K562 (cell line): ENCODE data around the gene PPP4R1.

Experiments
- ARID2 ChIP-seq: fragments of 450-650 bp; IDR thresholded peaks from 2 replicates; pipeline ENCODE4 v1.6.1; 2017; ENCODE audit warnings: antibody characterized with exemption, mild to moderate bottlenecking
- EGR1 ChIP-seq: fragments of 450-650 bp; conservative IDR thresholded peaks from 2 replicates; pipeline ENCODE4 v1.6.1; 2017; ENCODE audit warnings: mild to moderate bottlenecking
- FOXP1 ChIP-seq: sonication (generic); formaldehyde crosslinking; IDR thresholded peaks from 2 replicates; pipeline ENCODE4 v1.8.0; 2022; ENCODE audit warnings: mild to moderate bottlenecking, missing genetic modification reagents
- JUN ChIP-seq, 2 experiments: sonication (generic) in 1 of 2; formaldehyde crosslinking in 1 of 2; IDR thresholded peaks; 2 replicates each; pipeline versions ENCODE4 v1.6.1 to v1.8.0; 2012 to 2022; ENCODE audit warnings: borderline replicate concordance in 2 of 2, mild to moderate bottlenecking in 2 of 2, improper control_type of control experiment in 1 of 2, low read depth in 1 of 2, low read length in 1 of 2, missing genetic modification reagents in 1 of 2
- JUND ChIP-seq, 2 experiments: IDR thresholded peaks; 2 replicates in 1 of 2; 3 replicates in 1 of 2; pipeline ENCODE4 v1.6.1; 2011; ENCODE audit warnings: borderline replicate concordance in 2 of 2, low read depth in 2 of 2, low read length in 2 of 2, improper control_type of control experiment in 1 of 2, missing biosample characterization in 1 of 2, missing genetic modification characterization in 1 of 2, missing genetic modification reagents in 1 of 2
- SMARCA5 ChIP-seq: fragments of 450-650 bp; IDR thresholded peaks from 2 replicates; pipeline ENCODE4 v1.6.1; 2016
- ZFP36 ChIP-seq: fragments of 150-350 bp; IDR thresholded peaks from 2 replicates; pipeline ENCODE4 v1.6.1; 2018; ENCODE audit warnings: low read length, low read depth; ENCODE audit not compliant: partially characterized antibody
- ZFX ChIP-seq: sonication (generic); formaldehyde crosslinking; IDR thresholded peaks from 2 replicates; pipeline ENCODE4 v1.8.0; 2022; ENCODE audit warnings: mild to moderate bottlenecking, missing genetic modification reagents, moderate library complexity
- TF ChIP-seq, protein P1 (sequence below), 3 experiments: IDR thresholded peaks in 2 of 3; conservative IDR thresholded peaks in 1 of 3; 2 replicates each; pipeline ENCODE4 v1.5.1; 2011 to 2012; ENCODE audit warnings: low read length in 3 of 3, mild to moderate bottlenecking in 3 of 3, control low read depth in 2 of 3, improper control_type of control experiment in 1 of 3, inconsistent platforms in 1 of 3, low read depth in 1 of 3, mixed read lengths in 1 of 3, moderate library complexity in 1 of 3; ENCODE audit not compliant: insufficient read depth in 2 of 3
- TF ChIP-seq, protein P2 (sequence below): sonication (generic); formaldehyde crosslinking; IDR thresholded peaks from 2 replicates; pipeline ENCODE4 v1.9.0; 2022; ENCODE audit warnings: mild to moderate bottlenecking, missing genetic modification reagents
- TF ChIP-seq, protein P3 (sequence below): fragments of 450-650 bp; formaldehyde crosslinking; IDR thresholded peaks from 2 replicates; pipeline ENCODE4 v1.4.0; 2022; ENCODE audit warnings: missing genetic modification characterization
- TF ChIP-seq, protein P4 (sequence below): sonication (generic); formaldehyde crosslinking; IDR thresholded peaks from 2 replicates; pipeline ENCODE4 v1.8.1; 2022; ENCODE audit warnings: missing genetic modification reagents
- TF ChIP-seq, protein P5 (sequence below): fragments of 250-450 bp; sonication (Bioruptor Pico); IDR thresholded peaks from 2 replicates; pipeline ENCODE4 v1.8.0; 2021; ENCODE audit warnings: moderate library complexity, mild to moderate bottlenecking, inconsistent platforms
- TF ChIP-seq, protein P6 (sequence below): sonication (generic); formaldehyde crosslinking; IDR thresholded peaks from 2 replicates; pipeline ENCODE4 v1.8.0; 2022; ENCODE audit warnings: missing genetic modification reagents, mild to moderate bottlenecking, borderline replicate concordance

DNA sequence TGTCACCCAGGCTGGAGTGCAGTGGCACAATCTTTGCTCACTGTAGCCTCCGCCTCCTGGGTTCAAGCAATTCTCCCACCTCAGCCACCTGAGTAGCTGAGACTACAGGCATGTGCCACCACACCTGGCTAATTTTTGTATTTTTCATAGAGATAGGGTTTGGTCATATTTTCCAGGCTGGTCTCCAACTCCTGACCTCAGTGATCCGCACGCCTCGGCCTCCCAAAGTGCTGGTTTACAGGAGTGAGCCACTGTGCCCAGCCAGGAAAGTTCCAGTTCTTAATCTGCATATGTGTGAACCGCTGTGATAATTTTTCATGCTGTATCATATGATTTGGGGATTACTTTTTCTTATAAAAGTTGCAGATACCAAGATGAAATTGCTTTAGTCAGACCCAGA lies 14.6 kb upstream of the PPP4R1 start:
- TF ChIP-seq ARID2 (no peak), ZFX (CRISPR knock-in tag) (no peak), EGR1 (no peak), JUND (IDR thresholded peaks at IDR 0.05; ENCODE audit: borderline replicate concordance, low read depth, low read length) (no peak), JUND (tag; IDR thresholded peaks at IDR 0.05; ENCODE audit: borderline replicate concordance, low read depth, low read length) (no peak), ZFP36 (no peak), JUN (IDR thresholded peaks at IDR 0.05; ENCODE audit: borderline replicate concordance, low read depth, low read length) (no peak), JUN (CRISPR knock-in tag; IDR thresholded peaks at IDR 0.05; ENCODE audit: borderline replicate concordance) (no peak), FOXP1 (CRISPR knock-in tag) (no peak), SMARCA5 (no peak)
- TF ChIP-seq, protein P1, sequence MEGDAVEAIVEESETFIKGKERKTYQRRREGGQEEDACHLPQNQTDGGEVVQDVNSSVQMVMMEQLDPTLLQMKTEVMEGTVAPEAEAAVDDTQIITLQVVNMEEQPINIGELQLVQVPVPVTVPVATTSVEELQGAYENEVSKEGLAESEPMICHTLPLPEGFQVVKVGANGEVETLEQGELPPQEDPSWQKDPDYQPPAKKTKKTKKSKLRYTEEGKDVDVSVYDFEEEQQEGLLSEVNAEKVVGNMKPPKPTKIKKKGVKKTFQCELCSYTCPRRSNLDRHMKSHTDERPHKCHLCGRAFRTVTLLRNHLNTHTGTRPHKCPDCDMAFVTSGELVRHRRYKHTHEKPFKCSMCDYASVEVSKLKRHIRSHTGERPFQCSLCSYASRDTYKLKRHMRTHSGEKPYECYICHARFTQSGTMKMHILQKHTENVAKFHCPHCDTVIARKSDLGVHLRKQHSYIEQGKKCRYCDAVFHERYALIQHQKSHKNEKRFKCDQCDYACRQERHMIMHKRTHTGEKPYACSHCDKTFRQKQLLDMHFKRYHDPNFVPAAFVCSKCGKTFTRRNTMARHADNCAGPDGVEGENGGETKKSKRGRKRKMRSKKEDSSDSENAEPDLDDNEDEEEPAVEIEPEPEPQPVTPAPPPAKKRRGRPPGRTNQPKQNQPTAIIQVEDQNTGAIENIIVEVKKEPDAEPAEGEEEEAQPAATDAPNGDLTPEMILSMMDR (IDR thresholded peaks at IDR 0.05 in 2 of 3, conservative IDR thresholded peaks at IDR 0.05 in 1 of 3; ENCODE audit: insufficient read depth in 2 of 3, low read depth in 1 of 3, low read length in 3 of 3): no peak
- TF ChIP-seq, protein P2, sequence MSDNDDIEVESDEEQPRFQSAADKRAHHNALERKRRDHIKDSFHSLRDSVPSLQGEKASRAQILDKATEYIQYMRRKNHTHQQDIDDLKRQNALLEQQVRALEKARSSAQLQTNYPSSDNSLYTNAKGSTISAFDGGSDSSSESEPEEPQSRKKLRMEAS (CRISPR knock-in tag): no peak
- TF ChIP-seq, protein P3, sequence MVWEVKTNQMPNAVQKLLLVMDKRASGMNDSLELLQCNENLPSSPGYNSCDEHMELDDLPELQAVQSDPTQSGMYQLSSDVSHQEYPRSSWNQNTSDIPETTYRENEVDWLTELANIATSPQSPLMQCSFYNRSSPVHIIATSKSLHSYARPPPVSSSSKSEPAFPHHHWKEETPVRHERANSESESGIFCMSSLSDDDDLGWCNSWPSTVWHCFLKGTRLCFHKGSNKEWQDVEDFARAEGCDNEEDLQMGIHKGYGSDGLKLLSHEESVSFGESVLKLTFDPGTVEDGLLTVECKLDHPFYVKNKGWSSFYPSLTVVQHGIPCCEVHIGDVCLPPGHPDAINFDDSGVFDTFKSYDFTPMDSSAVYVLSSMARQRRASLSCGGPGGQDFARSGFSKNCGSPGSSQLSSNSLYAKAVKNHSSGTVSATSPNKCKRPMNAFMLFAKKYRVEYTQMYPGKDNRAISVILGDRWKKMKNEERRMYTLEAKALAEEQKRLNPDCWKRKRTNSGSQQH (CRISPR knock-in tag): no peak
- TF ChIP-seq, protein P4, sequence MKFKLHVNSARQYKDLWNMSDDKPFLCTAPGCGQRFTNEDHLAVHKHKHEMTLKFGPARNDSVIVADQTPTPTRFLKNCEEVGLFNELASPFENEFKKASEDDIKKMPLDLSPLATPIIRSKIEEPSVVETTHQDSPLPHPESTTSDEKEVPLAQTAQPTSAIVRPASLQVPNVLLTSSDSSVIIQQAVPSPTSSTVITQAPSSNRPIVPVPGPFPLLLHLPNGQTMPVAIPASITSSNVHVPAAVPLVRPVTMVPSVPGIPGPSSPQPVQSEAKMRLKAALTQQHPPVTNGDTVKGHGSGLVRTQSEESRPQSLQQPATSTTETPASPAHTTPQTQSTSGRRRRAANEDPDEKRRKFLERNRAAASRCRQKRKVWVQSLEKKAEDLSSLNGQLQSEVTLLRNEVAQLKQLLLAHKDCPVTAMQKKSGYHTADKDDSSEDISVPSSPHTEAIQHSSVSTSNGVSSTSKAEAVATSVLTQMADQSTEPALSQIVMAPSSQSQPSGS (CRISPR knock-in tag): no peak
- TF ChIP-seq, protein P5, sequence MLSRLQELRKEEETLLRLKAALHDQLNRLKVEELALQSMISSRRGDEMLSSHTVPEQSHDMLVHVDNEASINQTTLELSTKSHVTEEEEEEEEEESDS (CRISPR knock-in tag): no peak
- TF ChIP-seq, protein P6, sequence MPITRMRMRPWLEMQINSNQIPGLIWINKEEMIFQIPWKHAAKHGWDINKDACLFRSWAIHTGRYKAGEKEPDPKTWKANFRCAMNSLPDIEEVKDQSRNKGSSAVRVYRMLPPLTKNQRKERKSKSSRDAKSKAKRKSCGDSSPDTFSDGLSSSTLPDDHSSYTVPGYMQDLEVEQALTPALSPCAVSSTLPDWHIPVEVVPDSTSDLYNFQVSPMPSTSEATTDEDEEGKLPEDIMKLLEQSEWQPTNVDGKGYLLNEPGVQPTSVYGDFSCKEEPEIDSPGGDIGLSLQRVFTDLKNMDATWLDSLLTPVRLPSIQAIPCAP (CRISPR knock-in tag): no peak
